Measurements from ENCODE around the gene SLC39A11. TPM values are rescaled to one million over a fixed set of nuclear protein-coding genes. Genes with fewer than 3 reads are reported as not detected.

SLC39A11 gene
- total RNA-seq, 4 donors from 2014 or later, result 23.0 to 30.9 (median 27.6) TPM

GRCh38 chr17:72761431-72761830 is 331.1 kb downstream of the SLC39A11 start:
- H3K36me3 ChIP-seq, result no peaks in the 10 kb centered on the region
- no peaks in the 10 kb centered on the region for H3K4me1 ChIP-seq
- H3K27ac ChIP-seq, result no peak overlapping the region
- no peaks in the 10 kb centered on the region for H3K9me3 ChIP-seq
- intact Hi-C loops (cut with DNase I), result no loop called here
- no peak overlapping the region for H3K4me3 ChIP-seq
- TF ChIP-seq, protein P1, sequence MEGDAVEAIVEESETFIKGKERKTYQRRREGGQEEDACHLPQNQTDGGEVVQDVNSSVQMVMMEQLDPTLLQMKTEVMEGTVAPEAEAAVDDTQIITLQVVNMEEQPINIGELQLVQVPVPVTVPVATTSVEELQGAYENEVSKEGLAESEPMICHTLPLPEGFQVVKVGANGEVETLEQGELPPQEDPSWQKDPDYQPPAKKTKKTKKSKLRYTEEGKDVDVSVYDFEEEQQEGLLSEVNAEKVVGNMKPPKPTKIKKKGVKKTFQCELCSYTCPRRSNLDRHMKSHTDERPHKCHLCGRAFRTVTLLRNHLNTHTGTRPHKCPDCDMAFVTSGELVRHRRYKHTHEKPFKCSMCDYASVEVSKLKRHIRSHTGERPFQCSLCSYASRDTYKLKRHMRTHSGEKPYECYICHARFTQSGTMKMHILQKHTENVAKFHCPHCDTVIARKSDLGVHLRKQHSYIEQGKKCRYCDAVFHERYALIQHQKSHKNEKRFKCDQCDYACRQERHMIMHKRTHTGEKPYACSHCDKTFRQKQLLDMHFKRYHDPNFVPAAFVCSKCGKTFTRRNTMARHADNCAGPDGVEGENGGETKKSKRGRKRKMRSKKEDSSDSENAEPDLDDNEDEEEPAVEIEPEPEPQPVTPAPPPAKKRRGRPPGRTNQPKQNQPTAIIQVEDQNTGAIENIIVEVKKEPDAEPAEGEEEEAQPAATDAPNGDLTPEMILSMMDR (IDR thresholded peaks at IDR 0.05), result no peak
- TF ChIP-seq POLR2A (IDR thresholded peaks at IDR 0.05), result no peak
- no peak for DNase-seq
- no peaks in the 10 kb centered on the region for H3K27me3 ChIP-seq
- 82 to 84% methylated on average over 3 of the region's 3 CpGs for WGBS, 2 donors

DNA sequence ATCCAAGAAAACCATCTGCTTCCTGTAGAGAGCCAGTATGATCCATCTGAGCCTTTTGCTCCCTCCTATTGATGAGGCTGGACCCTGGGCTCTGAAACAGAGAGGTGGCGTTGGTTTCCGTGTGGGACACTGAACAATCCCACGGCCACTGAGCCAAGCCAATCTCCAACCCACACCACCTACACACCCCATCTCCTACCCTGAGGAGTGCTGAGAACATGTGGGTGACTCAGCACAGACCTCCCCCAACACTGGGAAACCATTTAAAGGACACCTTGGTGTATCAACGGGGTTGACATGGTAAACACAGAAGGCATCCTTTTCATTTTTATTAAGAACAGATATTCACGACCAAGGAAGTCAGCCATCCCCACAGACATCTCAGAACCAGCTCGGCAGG is 332.1 kb downstream of the SLC39A11 start:
- WGBS, 2 donors, result 88% methylated on average over 3 to 6 of the region's 6 CpGs
- Histone ChIP-seq H3K27me3 (no peaks in the 10 kb centered on the region), H3K4me1 (no peaks in the 10 kb centered on the region), H3K9me3 (no peaks in the 10 kb centered on the region), H3K36me3 (no peaks in the 10 kb centered on the region), H3K4me3 (no peak overlapping the region), H3K27ac (no peak overlapping the region)
- TF ChIP-seq, protein P1 (IDR thresholded peaks at IDR 0.05), result no peak
- intact Hi-C loops (cut with DNase I), result no loop called here
- no peak for DNase-seq

DNA sequence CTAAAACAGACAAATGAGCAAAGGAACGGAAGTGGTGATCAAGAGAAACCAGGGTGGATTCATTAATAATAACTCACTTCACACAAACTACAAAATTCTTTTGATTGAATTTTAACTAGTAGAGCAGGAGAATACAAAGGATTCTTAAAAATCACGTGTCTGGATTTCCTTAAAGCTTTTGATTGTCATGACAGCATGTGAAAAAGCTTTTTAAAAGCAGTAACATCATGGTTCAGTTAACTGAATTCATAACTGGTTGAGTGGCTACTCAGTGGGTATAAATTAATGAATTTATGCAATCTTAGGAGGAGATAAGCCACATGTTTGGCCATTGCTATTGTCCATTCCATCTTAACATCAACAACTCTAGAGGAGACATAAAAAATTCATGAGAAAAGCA is 333.2 kb downstream of the SLC39A11 start:
- H3K9me3 ChIP-seq, result no peaks in the 10 kb centered on the region
- H3K4me3 ChIP-seq, result no peak overlapping the region
- no peaks in the 10 kb centered on the region for H3K36me3 ChIP-seq
- no peak for DNase-seq
- no peaks in the 10 kb centered on the region for H3K27me3 ChIP-seq
- H3K27ac ChIP-seq, result no peak overlapping the region
- no peaks in the 10 kb centered on the region for H3K4me1 ChIP-seq
- WGBS, 2 donors, result 69 to 71% methylated on average over 2 of the region's 2 CpGs
- intact Hi-C loops (cut with DNase I), result no loop called here
- no peak for TF ChIP-seq POLR2A (IDR thresholded peaks at IDR 0.05)
- TF ChIP-seq, protein P1 (IDR thresholded peaks at IDR 0.05), result no peak

DNA sequence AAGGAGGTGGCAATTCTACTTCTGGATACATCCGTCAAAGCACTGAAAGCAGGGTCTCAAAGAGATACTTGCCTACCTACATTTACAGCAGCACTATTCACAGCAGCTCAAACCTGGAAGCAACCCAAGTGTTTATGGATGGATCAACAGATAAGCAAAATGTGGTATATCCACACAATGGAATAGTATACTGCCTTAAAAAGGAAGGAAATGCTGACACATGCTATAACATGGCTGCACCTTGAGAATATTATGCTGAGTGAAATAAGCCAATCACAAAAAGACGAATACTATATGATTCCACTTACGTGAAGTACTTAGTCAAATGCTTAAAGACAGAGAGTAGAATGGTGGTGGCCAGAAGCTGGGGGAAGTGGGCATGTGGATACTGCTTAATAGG is 336.2 kb downstream of the SLC39A11 start:
- intact Hi-C loops (cut with DNase I), result no loop called here
- no peaks in the 10 kb centered on the region for H3K9me3 ChIP-seq
- WGBS, 2 donors, result 90 to 98% methylated on average over 3 of the region's 3 CpGs
- no peaks in the 10 kb centered on the region for H3K4me1 ChIP-seq
- H3K4me3 ChIP-seq, result no peak overlapping the region
- H3K36me3 ChIP-seq, result no peaks in the 10 kb centered on the region
- H3K27me3 ChIP-seq, result no peaks in the 10 kb centered on the region
- H3K27ac ChIP-seq, result no peak overlapping the region
- TF ChIP-seq, protein P1 (IDR thresholded peaks at IDR 0.05), result no peak
- no peak for TF ChIP-seq POLR2A (IDR thresholded peaks at IDR 0.05)
- no peak for DNase-seq

- no peaks in the 10 kb centered on the region for H3K4me1 ChIP-seq
- H3K4me3 ChIP-seq, result no peak overlapping the region
- no peaks in the 10 kb centered on the region for H3K36me3 ChIP-seq
- 59 to 90% methylated on average over 6 of the region's 6 CpGs for WGBS, 2 donors
- intact Hi-C loops (cut with DNase I), result no loop called here
- TF ChIP-seq, protein P1 (IDR thresholded peaks at IDR 0.05), result no peak
- TF ChIP-seq POLR2A (IDR thresholded peaks at IDR 0.05), result no peak
- no peak for DNase-seq
- H3K27me3 ChIP-seq, result no peaks in the 10 kb centered on the region
- H3K27ac ChIP-seq, result no peak overlapping the region
- no peaks in the 10 kb centered on the region for H3K9me3 ChIP-seq
Observed at GRCh38 chr17:72754513-72754912, 338.0 kb downstream of the SLC39A11 start.

Measured in esophagus squamous epithelium (tissue), 5 donors.